SHP77 (cell line): ENCODE data around the gene RUBCNL.
"Not testable (repeated sequence)": the region's sequence is repeated elsewhere in the genome, so short reads cannot be mapped to it uniquely, and the experiment has no call there.

Experiments
- DNase-seq, 2 experiments: peaks; one replicate each; lab custom pipeline; 2025; lab: John Stamatoyannopoulos, UW

Gene RUBCNL

GRCh38 chr13:46374710-46375109 lies 12.3 kb downstream of the RUBCNL start:
- no peak for DNase-seq

GRCh38 chr13:46373623-46374022 lies 13.4 kb downstream of the RUBCNL start:
- no peak for DNase-seq

GRCh38 chr13:46372938-46373337 lies 14.1 kb downstream of the RUBCNL start:
- not testable (repeated sequence) for DNase-seq

- DNase-seq, result no peak
These were observed 15.0 kb downstream of the RUBCNL start for GRCh38 chr13:46372071-46372470.

GRCh38 chr13:46369506-46370277 lies 17.4 kb downstream of the RUBCNL start:
- DNase-seq, result no peak

- DNase-seq, result no peak
These were observed 19.3 kb downstream of the RUBCNL start for GRCh38 chr13:46367617-46368327.

- no peak for DNase-seq
These were observed 25.6 kb downstream of the RUBCNL start for GRCh38 chr13:46361276-46361934.

- DNase-seq, result no peak
These were observed 26.4 kb downstream of the RUBCNL start for GRCh38 chr13:46360604-46361003.

- no peak for DNase-seq
These were observed 27.3 kb downstream of the RUBCNL start for GRCh38 chr13:46359714-46360113.

GRCh38 chr13:46355901-46356590 lies 31.0 kb downstream of the RUBCNL start:
- DNase-seq, result no peak

GRCh38 chr13:46355088-46355468 lies 32.0 kb downstream of the RUBCNL start:
- no peak for DNase-seq

GRCh38 chr13:46354156-46355087 lies 32.6 kb downstream of the RUBCNL start:
- no peak for DNase-seq

GRCh38 chr13:46352805-46353204 lies 34.2 kb downstream of the RUBCNL start:
- DNase-seq, result no peak

- no peak for DNase-seq
These were observed 37.0 kb downstream of the RUBCNL start for GRCh38 chr13:46350003-46350402.

- DNase-seq, result no peak
These were observed 38.1 kb downstream of the RUBCNL start for GRCh38 chr13:46348961-46349360.

- no peak for DNase-seq
These were observed 39.8 kb downstream of the RUBCNL start for GRCh38 chr13:46347277-46347676.

- DNase-seq, result no peak
These were observed 41.2 kb downstream of the RUBCNL start for GRCh38 chr13:46345866-46346265.

- no peak for DNase-seq
These were observed 41.7 kb downstream of the RUBCNL start for GRCh38 chr13:46345398-46345797.

GRCh38 chr13:46343279-46343994 lies 43.6 kb downstream of the RUBCNL start:
- no peak for DNase-seq

- no peak for DNase-seq
These were observed 44.5 kb downstream of the RUBCNL start for GRCh38 chr13:46342538-46342937.
